Stomach (tissue), 9 donors: ENCODE data around the gene PPP4R3C. TPM values are rescaled to one million over a fixed set of nuclear protein-coding genes. Genes with fewer than 3 reads are reported as not detected.

ENCODE experiments used
- DNase-seq, 2 donors: peaks; one replicate each; pipeline versions ENCODE4 v3.0.0 to v3.0.0-alpha.2; 2013 to 2019
- H3K27ac ChIP-seq, 5 donors: fragments of 200-600 bp in 4 of 5; sonication (generic) in 4 of 5; one replicate each; pipeline ENCODE4 v1.5.1; 2013 to 2019; ENCODE audit warnings: mild to moderate bottlenecking in 1 of 5, moderate library complexity in 1 of 5
- H3K27me3 ChIP-seq, 3 donors: fragments of 200-600 bp; sonication (generic); one replicate each; pipeline ENCODE4 v1.5.1; 2017 to 2019; ENCODE audit warnings: mixed run types in 1 of 3
- H3K36me3 ChIP-seq, 4 donors: fragments of 200-600 bp; sonication (generic); 1 replicate in 3 of 4; 2 replicates in 1 of 4; pipeline ENCODE4 v1.5.1; 2016 to 2019
- H3K4me1 ChIP-seq, 4 donors: fragments of 200-600 bp; sonication (generic); one replicate each; pipeline ENCODE4 v1.5.1; 2016 to 2019
- H3K4me3 ChIP-seq, 4 donors: fragments of 200-600 bp; sonication (generic) in 3 of 4; one replicate each; pipeline ENCODE4 v1.5.1; 2016 to 2019; ENCODE audit warnings: mild to moderate bottlenecking in 1 of 4
- H3K9me3 ChIP-seq, 4 donors: fragments of 200-600 bp; sonication (generic); one replicate each; pipeline ENCODE4 v1.5.1; 2016 to 2019
- EP300 ChIP-seq: sonication (generic); formaldehyde crosslinking; IDR thresholded peaks from one replicate; pipeline ENCODE4 v1.6.1; 2017; ENCODE audit warnings: antibody characterized with exemption
- POLR2A ChIP-seq, 4 donors: fragments of 450-650 bp; IDR thresholded peaks; one replicate each; pipeline ENCODE4 v1.6.1; 2016; ENCODE audit warnings: antibody characterized with exemption in 4 of 4, control low read depth in 2 of 4, mild to moderate bottlenecking in 1 of 4, moderate library complexity in 1 of 4
- POLR2AphosphoS5 ChIP-seq, 3 donors: sonication (generic); formaldehyde crosslinking; IDR thresholded peaks; one replicate each; pipeline ENCODE4 v1.6.1; 2016; ENCODE audit warnings: antibody characterized with exemption in 3 of 3
- WGBS, 5 donors: extraction: QIAGEN DNeasy Blood & Tissue Kit in 3 of 5; methylation state at CpG; one replicate each; pipeline versions ENCODE4 v1.1.5 to v1.1.7; 2013 to 2018; 5-methylcytosine and 5-hydroxymethylcytosine counted together
- intact Hi-C: fragments of 100-400 bp; cut with DNase I; formaldehyde crosslinking; loops from one replicate; pipeline ENCODE4 v1.15.1; 2023; ENCODE audit warnings: low total_unique reads
- polyA plus RNA-seq, 3 donors: library from polyadenylated mRNA; stranded (reverse); fragments of 200-250 nt; gene quantifications; one replicate each; pipeline ENCODE4 v1.2.3, GENCODE V29; 2013
- total RNA-seq, 5 donors: library from RNA; depleted of rRNA; stranded (reverse); fragments of >200 nt; gene quantifications; one replicate each; pipeline versions ENCODE4 v1.1.0 to v1.2.3, GENCODE V29; 2014 to 2016
- TF ChIP-seq, protein P1 (sequence below), 7 experiments: fragments of 450-650 bp in 4 of 7; fragments of 200-600 bp in 3 of 7; sonication (generic) in 3 of 7; IDR thresholded peaks; one replicate each; pipeline ENCODE4 v1.5.1; 2016 to 2019; ENCODE audit warnings: antibody characterized with exemption in 7 of 7, control low read depth in 2 of 7, mild to moderate bottlenecking in 1 of 7
- donor health status: healthy with polysubstance abuse.
- donor health status: Bipolar disorder and iron deficiency.
- donor health status: healthy.

PPP4R3C gene
- total and polyA plus RNA-seq, 8 donors, result not detected

DNA sequence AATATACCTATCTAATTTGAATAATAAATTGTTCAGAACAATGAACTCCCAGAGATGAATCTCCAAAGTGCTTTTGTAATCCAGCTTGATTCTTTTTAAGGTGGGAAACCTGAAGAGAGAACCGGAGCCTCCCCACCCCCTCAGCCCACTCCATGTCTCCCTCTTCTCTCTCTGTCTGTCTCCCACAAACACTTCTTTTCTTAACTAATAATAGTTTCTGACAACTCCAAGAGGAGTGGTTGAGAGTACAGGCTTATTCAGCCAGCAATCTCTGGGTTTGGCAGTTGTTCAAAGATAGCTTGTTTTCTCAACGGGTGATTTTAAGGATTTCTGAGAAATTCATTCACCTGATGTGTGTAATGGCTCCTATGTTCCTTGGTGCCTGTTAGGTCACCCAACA lies 23.4 kb downstream of the PPP4R3C start:
- 27 to 57% (median 54%) methylated on average over 2 of the region's 2 CpGs for WGBS, 5 donors
- Histone ChIP-seq H3K27ac (no peak overlapping the region), H3K4me3 (no peak overlapping the region), H3K9me3 (peaks cover 0 to 3% (median 0%) of the 10 kb centered on the region in 4 donors), H3K27me3 (no peaks in the 10 kb centered on the region), H3K36me3 (no peaks in the 10 kb centered on the region), H3K4me1 (no peaks in the 10 kb centered on the region)
- intact Hi-C loops, result no loop called here
- TF ChIP-seq, protein P1, sequence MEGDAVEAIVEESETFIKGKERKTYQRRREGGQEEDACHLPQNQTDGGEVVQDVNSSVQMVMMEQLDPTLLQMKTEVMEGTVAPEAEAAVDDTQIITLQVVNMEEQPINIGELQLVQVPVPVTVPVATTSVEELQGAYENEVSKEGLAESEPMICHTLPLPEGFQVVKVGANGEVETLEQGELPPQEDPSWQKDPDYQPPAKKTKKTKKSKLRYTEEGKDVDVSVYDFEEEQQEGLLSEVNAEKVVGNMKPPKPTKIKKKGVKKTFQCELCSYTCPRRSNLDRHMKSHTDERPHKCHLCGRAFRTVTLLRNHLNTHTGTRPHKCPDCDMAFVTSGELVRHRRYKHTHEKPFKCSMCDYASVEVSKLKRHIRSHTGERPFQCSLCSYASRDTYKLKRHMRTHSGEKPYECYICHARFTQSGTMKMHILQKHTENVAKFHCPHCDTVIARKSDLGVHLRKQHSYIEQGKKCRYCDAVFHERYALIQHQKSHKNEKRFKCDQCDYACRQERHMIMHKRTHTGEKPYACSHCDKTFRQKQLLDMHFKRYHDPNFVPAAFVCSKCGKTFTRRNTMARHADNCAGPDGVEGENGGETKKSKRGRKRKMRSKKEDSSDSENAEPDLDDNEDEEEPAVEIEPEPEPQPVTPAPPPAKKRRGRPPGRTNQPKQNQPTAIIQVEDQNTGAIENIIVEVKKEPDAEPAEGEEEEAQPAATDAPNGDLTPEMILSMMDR (IDR thresholded peaks at IDR 0.05), result no peak
- TF ChIP-seq EP300 (no peak), POLR2AphosphoS5 (IDR thresholded peaks at IDR 0.05) (no peak), POLR2A (IDR thresholded peaks at IDR 0.05) (no peak)
- peak in 1 of 2 donors; percentile 6 for DNase-seq

DNA sequence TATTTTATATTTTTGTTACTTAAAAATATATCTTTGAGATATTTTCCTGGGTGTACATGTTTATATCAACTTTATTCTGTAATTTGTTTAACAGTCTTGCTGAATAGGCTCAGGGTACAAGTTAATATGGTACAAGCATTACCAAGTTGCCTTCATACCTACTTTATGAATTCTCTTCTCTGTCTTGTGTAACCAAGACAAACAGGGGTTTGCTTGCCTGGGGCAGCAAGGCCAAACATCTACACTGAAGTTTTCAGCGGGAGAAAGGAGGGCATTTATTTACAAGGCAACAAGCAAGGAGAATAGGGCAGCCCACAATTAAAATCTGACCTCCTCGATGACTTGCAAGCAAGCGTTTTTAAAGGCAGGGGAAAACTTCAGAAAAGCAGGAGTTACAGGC lies 24.2 kb downstream of the PPP4R3C start:
- Histone ChIP-seq H3K27ac (no peak overlapping the region), H3K4me3 (no peak overlapping the region), H3K9me3 (no peaks in the 10 kb centered on the region), H3K4me1 (no peaks in the 10 kb centered on the region), H3K27me3 (no peaks in the 10 kb centered on the region), H3K36me3 (no peaks in the 10 kb centered on the region)
- TF ChIP-seq POLR2AphosphoS5 (IDR thresholded peaks at IDR 0.05), result no peak
- TF ChIP-seq EP300, result no peak
- no peak for TF ChIP-seq POLR2A (IDR thresholded peaks at IDR 0.05)
- TF ChIP-seq, protein P1 (IDR thresholded peaks at IDR 0.05), result no peak
- 35 to 56% (median 49%) methylated on average over 3 of the region's 3 CpGs for WGBS, 5 donors
- intact Hi-C loops, result no loop called here
- no peak for DNase-seq

DNA sequence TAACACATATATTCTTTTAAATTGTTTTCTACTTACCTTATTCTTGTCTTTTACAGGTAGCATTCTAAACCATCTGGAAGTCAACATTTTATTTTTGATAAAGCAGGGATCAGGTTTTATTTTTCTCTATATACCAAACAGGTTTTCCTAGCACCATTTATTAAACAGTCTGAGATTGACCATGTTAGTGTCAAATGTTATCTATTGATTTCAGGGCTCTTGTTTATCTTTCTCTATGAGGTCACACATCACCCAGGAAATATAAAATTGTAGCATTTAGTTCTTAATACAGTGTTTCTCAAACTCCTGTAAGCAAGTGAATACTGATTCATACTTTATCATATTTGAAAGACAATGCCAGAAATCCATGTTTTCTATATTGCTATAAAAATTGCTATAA lies 28.1 kb downstream of the PPP4R3C start:
- H3K4me1 ChIP-seq, result no peaks in the 10 kb centered on the region
- intact Hi-C loops, result no loop called here

More for the DNA sequence above, 28.1 kb downstream of the PPP4R3C start:
- Histone ChIP-seq H3K27me3 (no peaks in the 10 kb centered on the region), H3K9me3 (no peaks in the 10 kb centered on the region), H3K4me3 (no peak overlapping the region), H3K36me3 (no peaks in the 10 kb centered on the region), H3K27ac (no peak overlapping the region)
- TF ChIP-seq POLR2A (IDR thresholded peaks at IDR 0.05) (no peak), EP300 (no peak), POLR2AphosphoS5 (IDR thresholded peaks at IDR 0.05) (no peak)
- TF ChIP-seq, protein P1 (IDR thresholded peaks at IDR 0.05), result no peak
- DNase-seq, result no peak

Other genes starting within 250 kb of the PPP4R3C start
- not detected for gene DCAF8L2, start 127.0 kb upstream of the PPP4R3C start, total RNA-seq
- not detected for gene DCAF8L2, start 127.0 kb upstream of the PPP4R3C start, polyA plus RNA-seq